ENCODE measurements around the gene XRN1. TPM values are rescaled to one million over a fixed set of nuclear protein-coding genes. Genes with fewer than 3 reads are reported as not detected.

Gene XRN1
- total RNA-seq, 6 donors from 2014 or later: 34.1 to 60.5 (median 38.4) TPM

DNA sequence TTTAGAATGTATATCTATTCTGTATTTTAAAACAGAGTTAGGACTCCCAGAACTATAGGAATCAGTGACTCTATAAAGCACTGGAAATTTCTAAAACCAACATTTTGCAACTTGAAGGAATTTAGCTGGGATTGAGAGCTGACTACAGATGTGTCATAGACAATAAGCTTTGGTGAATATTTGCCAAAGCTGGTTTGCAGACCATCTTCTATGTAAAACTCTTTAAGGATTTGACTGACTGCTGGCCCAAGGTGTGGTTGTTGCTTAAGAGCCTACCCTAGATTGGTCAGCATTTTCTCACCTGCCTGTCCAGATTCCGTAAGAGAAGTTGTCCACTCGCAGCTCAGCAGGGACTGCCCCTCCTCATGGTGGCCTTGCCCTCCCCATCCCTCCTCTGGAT lies 149.2 kb downstream of the XRN1 start:
- no peaks in the 10 kb centered on the region for H3K36me3 ChIP-seq
- no peaks in the 10 kb centered on the region for H3K27me3 ChIP-seq
- no peaks in the 10 kb centered on the region for H3K4me1 ChIP-seq
- peaks cover 0 to 3% (median 3%) of the 10 kb centered on the region in 4 donors for H3K9me3 ChIP-seq
- DNase-seq (no peak), ATAC-seq (ENCODE audit: low FRiP score in 2 of 2) (no peak)
- TF ChIP-seq EP300 (IDR thresholded peaks at IDR 0.05): no peak
- TF ChIP-seq POLR2AphosphoS5 (IDR thresholded peaks at IDR 0.05): no peak
- TF ChIP-seq CTCF (IDR thresholded peaks at IDR 0.05): no peak
- TF ChIP-seq POLR2A (IDR thresholded peaks at IDR 0.05): no peak
- WGBS, 2 donors: 94 to 95% methylated on average over 2 of the region's 2 CpGs
- H3K27ac ChIP-seq: no peak overlapping the region
- H3K4me3 ChIP-seq: no peak overlapping the region

- ATAC-seq (ENCODE audit: low FRiP score in 2 of 2) (no peak), DNase-seq (no peak)
- Histone ChIP-seq H3K27ac (no peak overlapping the region), H3K4me3 (no peak overlapping the region), H3K4me1 (no peaks in the 10 kb centered on the region), H3K27me3 (no peaks in the 10 kb centered on the region), H3K36me3 (no peaks in the 10 kb centered on the region), H3K9me3 (no peaks in the 10 kb centered on the region)
- no peak for TF ChIP-seq EP300 (IDR thresholded peaks at IDR 0.05)
- no peak for TF ChIP-seq POLR2A (IDR thresholded peaks at IDR 0.05)
- no peak for TF ChIP-seq CTCF (IDR thresholded peaks at IDR 0.05)
- no peak for TF ChIP-seq POLR2AphosphoS5 (IDR thresholded peaks at IDR 0.05)
- 90 to 95% methylated on average over 1 of the region's 1 CpG for WGBS, 2 donors
These were observed 151.3 kb downstream of the XRN1 start for GRCh38 chr3:142296507-142296906.

DNA sequence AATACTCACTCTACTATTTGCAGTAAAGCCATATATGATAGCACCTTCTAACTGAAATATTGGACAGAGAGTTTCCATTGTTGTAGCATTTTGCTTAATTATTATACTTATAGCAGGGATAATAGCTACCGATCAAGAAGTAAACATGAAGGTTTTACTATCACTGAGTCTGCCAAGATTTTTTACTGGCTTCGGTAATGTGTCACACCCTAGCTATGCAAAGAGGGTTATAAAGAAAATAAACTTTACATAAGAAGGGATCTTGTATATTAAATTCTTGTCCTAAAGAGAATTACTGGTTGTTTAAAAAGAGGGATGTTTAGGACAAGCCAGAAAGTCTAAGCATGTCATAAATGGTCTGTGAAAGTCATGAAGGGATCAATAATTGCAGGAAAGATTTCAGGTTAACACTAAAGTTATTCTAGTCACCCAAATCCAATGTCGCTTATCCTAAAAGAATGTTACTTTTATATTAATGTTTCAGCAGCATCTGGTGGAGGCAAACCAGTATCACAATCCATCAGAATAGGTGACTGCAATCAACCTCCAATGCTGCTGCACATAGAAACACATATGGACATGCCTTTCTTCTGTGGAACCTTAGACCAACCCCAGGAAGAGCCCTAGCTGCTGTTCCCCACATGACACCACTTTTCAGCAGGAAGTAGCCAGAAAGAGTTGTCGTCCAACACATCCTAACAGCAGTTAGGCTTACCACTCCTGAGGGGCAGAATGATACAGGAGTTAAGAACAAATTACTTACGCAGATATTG lies 159.8 kb downstream of the XRN1 start:
- H3K27ac ChIP-seq: no peak overlapping the region
- H3K4me3 ChIP-seq: no peak overlapping the region
- H3K9me3 ChIP-seq: peaks cover 0 to 10% (median 4%) of the 10 kb centered on the region in 4 donors
- no peaks in the 10 kb centered on the region for H3K27me3 ChIP-seq
- H3K36me3 ChIP-seq: no peaks in the 10 kb centered on the region
- no peaks in the 10 kb centered on the region for H3K4me1 ChIP-seq
- no peak for ATAC-seq (ENCODE audit: low FRiP score in 2 of 2)
- 95 to 96% methylated on average over 5 of the region's 5 CpGs for WGBS, 2 donors
- no peak for DNase-seq
- TF ChIP-seq EP300 (IDR thresholded peaks at IDR 0.05) (no peak), CTCF (IDR thresholded peaks at IDR 0.05) (no peak), POLR2A (IDR thresholded peaks at IDR 0.05) (no peak), POLR2AphosphoS5 (IDR thresholded peaks at IDR 0.05) (no peak)

- H3K9me3 ChIP-seq: peaks cover 0 to 10% (median 4%) of the 10 kb centered on the region in 4 donors
- TF ChIP-seq POLR2AphosphoS5 (IDR thresholded peaks at IDR 0.05): no peak
- no peak overlapping the region for H3K4me3 ChIP-seq
- no peaks in the 10 kb centered on the region for H3K27me3 ChIP-seq
- peaks cover 0 to 1% (median 0%) of the 10 kb centered on the region in 4 donors for H3K4me1 ChIP-seq
- no peak overlapping the region for H3K27ac ChIP-seq
- no peak for ATAC-seq (ENCODE audit: low FRiP score in 2 of 2)
- DNase-seq: no peak
- 59 to 72% methylated on average over 2 of the region's 2 CpGs for WGBS, 2 donors
- no peaks in the 10 kb centered on the region for H3K36me3 ChIP-seq
These were observed 162.7 kb downstream of the XRN1 start for GRCh38 chr3:142285083-142285517.

GRCh38 chr3:142282503-142282902 lies 165.3 kb downstream of the XRN1 start:
- Histone ChIP-seq H3K4me3 (no peak overlapping the region), H3K9me3 (peaks cover 0 to under 1% (median 0%) of the 10 kb centered on the region in 4 donors), H3K4me1 (peaks cover 0 to 6% (median 2%) of the 10 kb centered on the region in 4 donors), H3K27me3 (no peaks in the 10 kb centered on the region), H3K36me3 (no peaks in the 10 kb centered on the region), H3K27ac (no peak overlapping the region)
- no peak for DNase-seq
- ATAC-seq (ENCODE audit: low FRiP score in 2 of 2): no peak
- WGBS, 2 donors: 81 to 91% methylated on average over 4 of the region's 4 CpGs
- no peak for TF ChIP-seq CTCF (IDR thresholded peaks at IDR 0.05)
